HCT116 (cell line): ENCODE results near the gene PLPPR3. TPM values are rescaled to one million over a fixed set of nuclear protein-coding genes. Genes with fewer than 3 reads are reported as not detected.

ENCODE experiments used
- ATAC-seq: fragments of 200-7000 bp; cut with Tn5 transposase; 2 replicates; pipeline ENCODE4 v1.9.1; 2020; ENCODE audit warnings: mild to moderate bottlenecking, moderate library complexity
- BruUV-seq: library from RNA; stranded (reverse); fragments of 400-500 nt; replicated peaks from 2 replicates; lab custom pipeline; 2021; lab: Mats Ljungman, UMichigan
- CTCF ChIA-PET: fragments of 300-600 bp; sonication (Branson Sonifier 250); formaldehyde crosslinking; loops from one replicate; lab custom pipeline; 2021; ENCODE audit warnings: antibody characterized with exemption; lab: Charles Lee
- POLR2A ChIA-PET: fragments of 300-600, 350-600 bp; sonication (Branson Sonifier 250); formaldehyde crosslinking; loops from one replicate; lab custom pipeline; 2021; ENCODE audit warnings: antibody characterized with exemption; lab: Charles Lee
- RAD21 ChIA-PET, 2 experiments: fragments of 300-600 bp; sonication (Branson Sonifier 250); formaldehyde crosslinking; loops; one replicate each; lab custom pipeline; 2023; ENCODE audit warnings: low total read pairs in 2 of 2; ENCODE audit not compliant: uncharacterized antibody in 2 of 2, unreplicated experiment in 2 of 2, low non-redundant PET in 1 of 2; lab: Charles Lee
- DNase-seq: peaks from one replicate; pipeline ENCODE4 v3.0.0-alpha.2; 2010; ENCODE audit warnings: low read depth, low spot score
- H2AFZ ChIP-seq: fragments of 200-600 bp; shearing (Covaris generic), sonication (generic); 2 replicates; pipeline ENCODE4 v1.6.1; 2017; ENCODE audit warnings: low read depth, mixed run types, mixed read lengths, antibody characterized with exemption, low read length; ENCODE audit not compliant: poor library complexity, severe bottlenecking
- H3K27ac ChIP-seq: 2 replicates; pipeline ENCODE4 v1.5.1; 2012; ENCODE audit warnings: low read depth, low read length
- H3K27me3 ChIP-seq: fragments of 200-600 bp; sonication (generic); 2 replicates; pipeline ENCODE4 v1.6.1; 2016; ENCODE audit warnings: mixed run types, low read length, mixed read lengths; ENCODE audit not compliant: insufficient read depth
- H3K36me3 ChIP-seq, 2 experiments: fragments of 200-500 bp in 1 of 2; fragments of 200-600 bp in 1 of 2; sonication (Bioruptor generic) in 1 of 2; sonication (generic) in 1 of 2; 2 replicates each; pipeline versions ENCODE4 v1.5.1 to v1.6.1; 2014 to 2016; ENCODE audit warnings: low read length in 2 of 2, inconsistent platforms in 1 of 2, mixed read lengths in 1 of 2, mixed run types in 1 of 2; ENCODE audit not compliant: insufficient read depth in 2 of 2, control insufficient read depth in 1 of 2
- H3K4me1 ChIP-seq, 2 experiments: fragments of 200-600 bp in 1 of 2; sonication (generic) in 1 of 2; 2 replicates each; pipeline versions ENCODE4 v1.5.1 to v1.6.1; 2012 to 2017; ENCODE audit warnings: low read length in 2 of 2, inconsistent platforms in 1 of 2, mild to moderate bottlenecking in 1 of 2, mixed read lengths in 1 of 2, mixed run types in 1 of 2, moderate library complexity in 1 of 2; ENCODE audit not compliant: insufficient read depth in 2 of 2, control insufficient read depth in 1 of 2
- H3K4me2 ChIP-seq: fragments of 200-600 bp; sonication (generic); 2 replicates; pipeline ENCODE4 v1.6.1; 2017; ENCODE audit warnings: mixed run types, low read length, mixed read lengths
- H3K4me3 ChIP-seq, 2 experiments: fragments of 200-600 bp in 1 of 2; sonication (generic) in 1 of 2; replicated peaks in 1 of 2; 2 replicates each; pipeline ENCODE4 v1.5.1; 2011 to 2016; ENCODE audit warnings: low read length in 2 of 2, control low read depth in 1 of 2, low read depth in 1 of 2, mild to moderate bottlenecking in 1 of 2, mixed read lengths in 1 of 2, mixed run types in 1 of 2
- H3K79me2 ChIP-seq: fragments of 200-600 bp; sonication (generic); 2 replicates; pipeline ENCODE4 v1.6.1; 2017; ENCODE audit warnings: mild to moderate bottlenecking, mixed run types, low read length, moderate library complexity, mixed read lengths; ENCODE audit not compliant: insufficient read depth
- H3K9ac ChIP-seq: fragments of 200-600 bp; sonication (generic); 2 replicates; pipeline ENCODE4 v1.6.1; 2016; ENCODE audit warnings: low read length, mixed read lengths
- H3K9me2 ChIP-seq: fragments of 200-600 bp; sonication (generic), shearing (Covaris generic); 2 replicates; pipeline ENCODE4 v1.6.1; 2017; ENCODE audit warnings: mixed run types, mild to moderate bottlenecking, moderate library complexity; ENCODE audit not compliant: insufficient read depth
- H3K9me3 ChIP-seq, 2 experiments: fragments of 200-500 bp in 1 of 2; fragments of 200-600 bp in 1 of 2; sonication (Bioruptor generic) in 1 of 2; sonication (generic) in 1 of 2; 2 replicates each; pipeline ENCODE4 v1.6.1; 2014 to 2017; ENCODE audit warnings: low read length in 2 of 2, mixed read lengths in 2 of 2, inconsistent platforms in 1 of 2, low read depth in 1 of 2, mild to moderate bottlenecking in 1 of 2, mixed run types in 1 of 2, moderate library complexity in 1 of 2; ENCODE audit not compliant: control insufficient read depth in 1 of 2, insufficient read depth in 1 of 2
- H4K20me1 ChIP-seq: fragments of 200-600 bp; sonication (generic), shearing (Covaris generic); 2 replicates; pipeline ENCODE4 v1.6.1; 2017; ENCODE audit warnings: mixed run types, mild to moderate bottlenecking, moderate library complexity; ENCODE audit not compliant: insufficient read depth
- CBX3 ChIP-seq: IDR thresholded peaks from 2 replicates; pipeline ENCODE4 v1.6.1; 2012; ENCODE audit warnings: low read depth
- SIN3A ChIP-seq: IDR thresholded peaks from 2 replicates; pipeline ENCODE4 v1.6.1; 2012; ENCODE audit warnings: low read depth
- YY1 ChIP-seq: IDR thresholded peaks from 2 replicates; pipeline ENCODE4 v1.6.1; 2011; ENCODE audit warnings: low read length, low read depth, moderate library complexity, mild to moderate bottlenecking; ENCODE audit not compliant: insufficient replicate concordance; ENCODE audit errors: extremely low read depth
- intact Hi-C: fragments of 100-400 bp; cut with micrococcal nuclease; formaldehyde crosslinking; loops from 2 replicates; pipeline ENCODE4 v1.10.0; 2022
- total RNA-seq: library from RNA; stranded (reverse); gene quantifications from one replicate; pipeline ENCODE4 v1.2.1, GENCODE V29; 2021; ENCODE audit not compliant: unreplicated experiment
- TF ChIP-seq, protein P1 (sequence below): IDR thresholded peaks from 2 replicates; pipeline ENCODE4 v1.6.1; 2011; ENCODE audit warnings: mild to moderate bottlenecking, low read length, moderate library complexity; ENCODE audit not compliant: insufficient replicate concordance; ENCODE audit errors: extremely low read depth

The PLPPR3 gene
- total RNA-seq, 1 experiment from 2014 or later, result 0.27 TPM

DNA sequence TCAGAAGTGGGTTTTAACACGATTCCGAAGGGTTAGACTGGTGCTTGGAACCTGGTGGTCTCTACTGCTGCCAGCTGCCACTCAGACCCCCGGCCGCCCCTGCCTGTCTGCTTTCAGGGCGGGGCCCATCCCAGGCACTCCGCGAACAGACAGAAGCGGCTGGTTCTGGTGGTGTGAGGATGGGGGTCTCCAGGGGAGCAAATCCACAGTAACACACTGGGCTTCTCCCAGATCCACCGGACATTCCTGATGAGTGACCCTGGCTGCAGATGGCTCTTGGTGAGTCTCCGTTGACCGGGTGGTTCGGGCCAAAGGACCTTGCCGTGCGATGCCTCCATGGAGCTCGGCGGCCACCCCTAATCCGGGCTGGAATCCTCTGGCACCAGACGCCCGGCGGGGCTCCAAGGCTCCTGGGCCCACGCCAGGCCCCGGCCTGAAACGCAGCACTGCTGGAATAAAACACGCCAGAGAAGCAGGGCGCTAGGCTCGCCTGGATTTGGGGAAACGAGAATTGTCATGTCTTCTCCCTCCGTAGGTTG lies 26.6 kb downstream of the PLPPR3 start:
- Histone ChIP-seq H3K4me3 (no peak overlapping the region), H3K9me3 (no peaks in the 10 kb centered on the region), H3K9ac (no peak overlapping the region), H3K36me3 (peaks cover 3 to 18% of the 10 kb centered on the region in 2 experiments; a peak in 2 of 4 replicates), H3K79me2 (peaks cover 24% of the 10 kb centered on the region), H3K4me2 (no peak overlapping the region), H3K9me2 (no peaks in the 10 kb centered on the region), H3K27me3 (no peaks in the 10 kb centered on the region), H4K20me1 (peaks cover 15% of the 10 kb centered on the region; the same call in 1 of the 2 replicates), H3K4me1 (peaks cover 10 to 22% of the 10 kb centered on the region in 2 experiments), H3K27ac (no peak overlapping the region), H2AFZ (no peak overlapping the region)
- ATAC-seq, result no peak
- no TSS peak for BruUV-seq
- no peak for DNase-seq
- RAD21 ChIA-PET, result no interaction called here
- intact Hi-C loops, result loop anchor here (10.0 kb wide), 1 partner anchor 450 kb away; the partner anchor contains the start of genes ATP5F1D and MIDN
- POLR2A ChIA-PET, result interaction anchor here (1.3 kb wide), 1 partner anchor 129 kb away, joined by 3 read pairs; no protein-coding TSS in a partner anchor
- no peak for TF ChIP-seq YY1
- CTCF ChIA-PET, result no interaction called here

GRCh38 chr19:793806-794205 lies 27.9 kb downstream of the PLPPR3 start:
- ATAC-seq (no peak), DNase-seq (no peak)
- Histone ChIP-seq H3K4me3 (no peak overlapping the region), H3K79me2 (peaks cover 10% of the 10 kb centered on the region), H3K9ac (no peak overlapping the region), H3K4me2 (no peak overlapping the region), H3K27me3 (no peaks in the 10 kb centered on the region), H4K20me1 (peaks cover 2% of the 10 kb centered on the region; the same call in 1 of the 2 replicates), H3K9me3 (no peaks in the 10 kb centered on the region), H3K4me1 (peaks cover 0 to 8% of the 10 kb centered on the region in 2 experiments; a peak in 1 of 4 replicates), H3K9me2 (no peaks in the 10 kb centered on the region), H2AFZ (no peak overlapping the region), H3K27ac (no peak overlapping the region), H3K36me3 (peaks cover 0 to 6% of the 10 kb centered on the region in 2 experiments; a peak in 1 of 4 replicates)
- RAD21 ChIA-PET, result no interaction called here
- TF ChIP-seq CBX3 (no peak), SIN3A (no peak)
- TF ChIP-seq, protein P1, sequence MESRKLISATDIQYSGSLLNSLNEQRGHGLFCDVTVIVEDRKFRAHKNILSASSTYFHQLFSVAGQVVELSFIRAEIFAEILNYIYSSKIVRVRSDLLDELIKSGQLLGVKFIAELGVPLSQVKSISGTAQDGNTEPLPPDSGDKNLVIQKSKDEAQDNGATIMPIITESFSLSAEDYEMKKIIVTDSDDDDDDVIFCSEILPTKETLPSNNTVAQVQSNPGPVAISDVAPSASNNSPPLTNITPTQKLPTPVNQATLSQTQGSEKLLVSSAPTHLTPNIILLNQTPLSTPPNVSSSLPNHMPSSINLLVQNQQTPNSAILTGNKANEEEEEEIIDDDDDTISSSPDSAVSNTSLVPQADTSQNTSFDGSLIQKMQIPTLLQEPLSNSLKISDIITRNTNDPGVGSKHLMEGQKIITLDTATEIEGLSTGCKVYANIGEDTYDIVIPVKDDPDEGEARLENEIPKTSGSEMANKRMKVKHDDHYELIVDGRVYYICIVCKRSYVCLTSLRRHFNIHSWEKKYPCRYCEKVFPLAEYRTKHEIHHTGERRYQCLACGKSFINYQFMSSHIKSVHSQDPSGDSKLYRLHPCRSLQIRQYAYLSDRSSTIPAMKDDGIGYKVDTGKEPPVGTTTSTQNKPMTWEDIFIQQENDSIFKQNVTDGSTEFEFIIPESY, result no peak
- no TSS peak for BruUV-seq
- POLR2A ChIA-PET, result no interaction called here
- intact Hi-C loops, result loop anchor here (10.0 kb wide), 1 partner anchor 451 kb away; the partner anchor contains the start of genes ATP5F1D and MIDN
- CTCF ChIA-PET, result no interaction called here
